Measurements from ENCODE around the gene NR3C2. TPM values are rescaled to one million over a fixed set of nuclear protein-coding genes. Genes with fewer than 3 reads are reported as not detected.

NR3C2 gene
- total and polyA plus RNA-seq, 8 donors: 2.0 to 36.4 (median 16.9) TPM

DNA sequence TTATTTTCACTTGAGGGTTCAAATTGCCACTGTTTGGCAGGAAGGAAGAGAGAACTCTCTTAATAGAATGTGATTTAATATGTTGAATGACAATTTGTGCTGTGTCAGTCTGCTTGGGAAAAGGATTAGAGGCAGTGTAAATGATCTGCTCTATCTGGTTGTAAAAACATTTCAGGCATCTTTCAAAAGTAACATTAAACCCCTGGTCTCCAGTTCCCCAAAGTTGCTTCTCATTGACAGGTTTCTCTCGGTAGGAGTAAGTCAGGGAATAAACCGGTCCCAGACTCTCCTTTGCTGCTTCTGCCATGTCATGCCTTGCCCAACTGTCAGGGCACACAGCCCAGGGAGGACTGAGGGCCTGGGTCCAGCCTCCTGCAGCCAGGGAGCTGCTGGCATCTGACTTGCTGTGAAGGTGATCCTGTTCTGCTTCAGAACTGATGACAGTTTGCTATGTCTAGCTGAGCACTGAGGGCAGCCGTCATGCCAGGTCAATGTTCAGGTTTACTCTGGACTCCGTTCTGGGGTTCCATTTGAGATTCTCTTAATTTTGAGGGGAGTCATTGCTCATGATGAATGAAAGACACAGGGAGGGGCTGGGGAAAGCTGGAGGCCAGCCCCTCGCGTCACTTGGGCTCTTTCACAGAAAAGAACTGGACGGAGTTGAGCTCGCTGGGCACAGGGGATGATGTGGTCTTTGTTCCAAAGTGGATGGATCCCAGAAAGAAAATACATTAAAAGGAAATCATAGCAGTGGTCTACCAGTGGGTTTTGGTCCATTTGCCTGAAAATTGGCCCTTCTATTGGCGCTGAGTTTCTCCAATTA is 397.9 kb downstream of the NR3C2 start:
- no peak overlapping the region for H3K4me3 ChIP-seq
- H3K27me3 ChIP-seq: no peaks in the 10 kb centered on the region
- no peak for DNase-seq
- peaks cover 0 to 10% (median 2%) of the 10 kb centered on the region in 4 donors for H3K4me1 ChIP-seq
- intact Hi-C loops (cut with DNase I; ENCODE audit: low total_unique reads): no loop called here
- no peak overlapping the region for H3K27ac ChIP-seq
- 87 to 95% (median 93%) methylated on average over 9 of the region's 9 CpGs for WGBS, 5 donors
- no peaks in the 10 kb centered on the region for H3K9me3 ChIP-seq
- peaks cover 3 to 26% (median 23%) of the 10 kb centered on the region in 4 donors for H3K36me3 ChIP-seq
- no peak for TF ChIP-seq CTCF (IDR thresholded peaks at IDR 0.05)
- no peak for TF ChIP-seq EP300 (IDR thresholded peaks at IDR 0.05)
- no peak for TF ChIP-seq POLR2AphosphoS5 (IDR thresholded peaks at IDR 0.05)
- TF ChIP-seq POLR2A (IDR thresholded peaks at IDR 0.05): no peak

DNA sequence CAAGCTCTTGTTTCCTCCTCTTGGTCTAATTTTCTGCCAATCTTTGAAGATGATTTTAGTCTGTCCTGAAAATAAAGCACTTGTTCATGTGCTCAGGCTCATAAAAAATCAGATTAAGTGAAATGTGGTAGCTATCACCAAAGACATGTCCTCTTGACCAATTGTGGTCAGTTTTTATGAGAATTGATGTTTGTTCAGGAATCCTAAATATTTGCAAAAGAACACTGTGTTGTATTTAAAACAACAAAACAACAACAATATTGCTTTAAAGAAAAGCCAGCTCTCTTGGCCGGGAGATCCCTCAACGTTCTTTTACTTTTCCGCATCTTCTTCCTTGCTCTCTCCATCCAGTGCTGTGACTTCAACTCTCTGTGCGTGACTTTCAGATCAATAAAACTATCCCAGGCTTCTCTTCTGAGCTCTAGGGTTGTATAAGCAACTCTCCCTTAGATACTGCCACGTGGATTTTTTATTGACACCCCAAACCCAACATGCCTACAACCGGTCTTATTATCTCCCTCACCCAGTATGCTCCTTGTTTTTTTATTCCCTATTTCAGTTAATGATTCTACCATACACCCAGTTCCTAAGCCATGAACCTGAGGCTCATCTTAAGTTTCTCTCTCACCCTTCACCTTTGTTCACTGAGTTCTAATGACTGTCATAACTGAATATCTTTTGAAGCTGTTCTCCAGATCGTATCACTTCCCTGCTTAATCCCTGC is 400.4 kb downstream of the NR3C2 start:
- peaks cover 0 to 2% (median 2%) of the 10 kb centered on the region in 4 donors for H3K36me3 ChIP-seq
- no peaks in the 10 kb centered on the region for H3K9me3 ChIP-seq
- intact Hi-C loops (cut with DNase I; ENCODE audit: low total_unique reads): no loop called here
- H3K27me3 ChIP-seq: no peaks in the 10 kb centered on the region
- peaks cover 0 to 10% (median 0%) of the 10 kb centered on the region in 4 donors for H3K4me1 ChIP-seq
- no peak for DNase-seq
- no peak overlapping the region for H3K27ac ChIP-seq
- H3K4me3 ChIP-seq: no peak overlapping the region
- WGBS, 5 donors: 74 to 85% (median 76%) methylated on average over 7 of the region's 7 CpGs
- TF ChIP-seq EP300 (IDR thresholded peaks at IDR 0.05) (no peak), POLR2AphosphoS5 (IDR thresholded peaks at IDR 0.05) (no peak), CTCF (IDR thresholded peaks at IDR 0.05) (no peak), POLR2A (IDR thresholded peaks at IDR 0.05) (no peak)

DNA sequence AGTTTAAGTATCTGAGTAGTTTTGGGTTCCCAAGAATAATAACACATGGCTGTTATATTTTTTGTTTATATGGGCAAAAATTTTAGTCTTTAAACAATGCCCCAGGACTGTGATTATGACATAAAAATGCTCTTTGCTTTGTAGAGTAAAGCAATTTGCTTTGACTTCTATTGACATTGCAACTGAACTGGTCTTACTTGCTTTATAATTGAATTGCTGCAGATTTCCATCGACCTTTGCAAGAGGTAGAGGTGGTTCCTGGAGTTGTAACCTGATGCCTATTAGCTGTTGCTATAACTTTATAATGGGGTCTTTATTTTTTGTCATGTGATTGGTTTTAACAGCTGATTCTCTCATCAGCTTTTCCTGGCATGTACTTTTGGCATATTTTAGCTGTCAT is 407.4 kb downstream of the NR3C2 start:
- H3K36me3 ChIP-seq: peaks cover 0 to 5% (median 0%) of the 10 kb centered on the region in 4 donors
- DNase-seq: peak in 1 of 2 donors; percentile 64
- H3K27me3 ChIP-seq: no peaks in the 10 kb centered on the region
- H3K4me3 ChIP-seq: no peak overlapping the region
- no peaks in the 10 kb centered on the region for H3K9me3 ChIP-seq
- TF ChIP-seq POLR2AphosphoS5 (IDR thresholded peaks at IDR 0.05): no peak
- TF ChIP-seq POLR2A (IDR thresholded peaks at IDR 0.05): no peak
- H3K4me1 ChIP-seq: peaks cover 0 to 22% (median 8%) of the 10 kb centered on the region in 4 donors
- 13 to 36% (median 21%) methylated on average over 1 of the region's 1 CpG for WGBS, 5 donors
- H3K27ac ChIP-seq: no peak overlapping the region
- intact Hi-C loops (cut with DNase I; ENCODE audit: low total_unique reads): no loop called here

- Histone ChIP-seq H3K4me1 (peaks cover 0 to 20% (median 9%) of the 10 kb centered on the region in 4 donors), H3K27ac (peak overlapping the region in 1 of 5 donors; percentile 55), H3K27me3 (no peaks in the 10 kb centered on the region), H3K4me3 (no peak overlapping the region), H3K9me3 (no peaks in the 10 kb centered on the region), H3K36me3 (peaks cover 0 to 5% (median 0%) of the 10 kb centered on the region in 4 donors)
- DNase-seq: no peak
- WGBS, 5 donors: 72 to 87% (median 77%) methylated on average over 2 of the region's 2 CpGs
- intact Hi-C loops (cut with DNase I; ENCODE audit: low total_unique reads): no loop called here
- TF ChIP-seq EP300 (IDR thresholded peaks at IDR 0.05) (no peak), POLR2A (IDR thresholded peaks at IDR 0.05) (no peak), POLR2AphosphoS5 (IDR thresholded peaks at IDR 0.05) (peak in 1 of 3 donors; percentile 31), CTCF (IDR thresholded peaks at IDR 0.05) (no peak)
Measured at GRCh38 chr4:148030193-148030873, 411.9 kb downstream of the NR3C2 start.

Measured in stomach (tissue), 9 donors.